GM12864 (cell line): ENCODE measurements around the gene TXNDC11.
"Not testable (repeated sequence)": the region's sequence is repeated elsewhere in the genome, so short reads cannot be mapped to it uniquely, and the experiment has no call there.

Experiments
- DNase-seq: peaks from one replicate; pipeline ENCODE4 v3.0.0-alpha.2; 2011; ENCODE audit warnings: low read depth
- H3K4me3 ChIP-seq: 2 replicates; pipeline ENCODE4 v1.5.1; 2011; ENCODE audit warnings: mild to moderate bottlenecking, low read depth, low read length, control low read depth
- TF ChIP-seq, protein P1 (sequence below): IDR thresholded peaks from 2 replicates; pipeline ENCODE4 v1.5.1; 2011; ENCODE audit warnings: low read depth, mild to moderate bottlenecking, moderate library complexity, low read length, control low read depth, inconsistent platforms; ENCODE audit errors: missing control alignments

TXNDC11 gene, protein sequence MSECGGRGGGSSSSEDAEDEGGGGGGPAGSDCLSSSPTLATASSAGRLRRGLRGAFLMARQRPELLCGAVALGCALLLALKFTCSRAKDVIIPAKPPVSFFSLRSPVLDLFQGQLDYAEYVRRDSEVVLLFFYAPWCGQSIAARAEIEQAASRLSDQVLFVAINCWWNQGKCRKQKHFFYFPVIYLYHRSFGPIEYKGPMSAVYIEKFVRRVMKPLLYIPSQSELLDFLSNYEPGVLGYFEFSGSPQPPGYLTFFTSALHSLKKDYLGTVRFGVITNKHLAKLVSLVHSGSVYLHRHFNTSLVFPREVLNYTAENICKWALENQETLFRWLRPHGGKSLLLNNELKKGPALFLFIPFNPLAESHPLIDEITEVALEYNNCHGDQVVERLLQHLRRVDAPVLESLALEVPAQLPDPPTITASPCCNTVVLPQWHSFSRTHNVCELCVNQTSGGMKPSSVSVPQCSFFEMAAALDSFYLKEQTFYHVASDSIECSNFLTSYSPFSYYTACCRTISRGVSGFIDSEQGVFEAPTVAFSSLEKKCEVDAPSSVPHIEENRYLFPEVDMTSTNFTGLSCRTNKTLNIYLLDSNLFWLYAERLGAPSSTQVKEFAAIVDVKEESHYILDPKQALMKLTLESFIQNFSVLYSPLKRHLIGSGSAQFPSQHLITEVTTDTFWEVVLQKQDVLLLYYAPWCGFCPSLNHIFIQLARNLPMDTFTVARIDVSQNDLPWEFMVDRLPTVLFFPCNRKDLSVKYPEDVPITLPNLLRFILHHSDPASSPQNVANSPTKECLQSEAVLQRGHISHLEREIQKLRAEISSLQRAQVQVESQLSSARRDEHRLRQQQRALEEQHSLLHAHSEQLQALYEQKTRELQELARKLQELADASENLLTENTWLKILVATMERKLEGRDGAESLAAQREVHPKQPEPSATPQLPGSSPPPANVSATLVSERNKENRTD

DNA sequence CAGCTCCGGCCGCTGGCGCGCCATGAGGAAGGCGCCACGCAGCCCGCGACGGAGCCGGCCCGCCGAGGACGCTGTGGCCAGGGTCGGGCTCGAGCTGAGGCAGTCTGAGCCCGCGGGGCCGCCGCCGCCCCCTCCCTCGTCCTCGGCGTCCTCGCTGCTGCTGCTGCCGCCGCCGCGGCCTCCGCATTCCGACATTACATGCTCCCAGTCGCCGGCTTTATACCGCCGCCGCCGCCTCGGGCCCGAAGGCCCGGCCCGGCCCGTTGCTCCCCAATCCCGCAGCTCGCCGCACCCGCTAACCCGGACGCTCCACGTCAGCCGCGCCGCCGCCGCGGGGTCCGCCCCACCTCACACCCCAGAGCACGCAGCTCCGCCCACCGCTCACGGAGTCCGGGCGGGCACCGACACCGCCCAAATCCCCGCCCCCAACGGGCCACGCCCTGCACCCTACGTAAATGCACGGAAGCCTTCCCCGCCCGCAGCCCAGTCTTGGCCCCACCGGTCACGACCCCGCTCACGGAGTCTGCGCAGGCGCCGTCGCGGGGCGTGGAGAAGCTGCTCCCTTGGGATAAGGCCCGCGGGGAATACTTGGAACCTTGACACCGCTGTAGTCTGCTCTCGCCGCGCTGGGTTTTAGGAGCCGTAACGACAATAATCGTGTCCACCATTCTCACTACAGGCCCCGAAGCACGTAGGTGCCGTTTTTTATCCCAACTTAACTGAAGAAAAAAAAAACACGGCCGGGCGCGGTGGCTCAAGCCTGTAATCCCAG, at the start of gene TXNDC11:
TSS of gene TXNDC11 (minus strand) at position 322 of the 772 bp plus-strand sequence. CDS start at position 195, 127 bp downstream.
- H3K4me3 ChIP-seq = peak within 1 kb of the TSS; percentile 98
- DNase-seq = peak; percentile 94
- TF ChIP-seq, protein P1, sequence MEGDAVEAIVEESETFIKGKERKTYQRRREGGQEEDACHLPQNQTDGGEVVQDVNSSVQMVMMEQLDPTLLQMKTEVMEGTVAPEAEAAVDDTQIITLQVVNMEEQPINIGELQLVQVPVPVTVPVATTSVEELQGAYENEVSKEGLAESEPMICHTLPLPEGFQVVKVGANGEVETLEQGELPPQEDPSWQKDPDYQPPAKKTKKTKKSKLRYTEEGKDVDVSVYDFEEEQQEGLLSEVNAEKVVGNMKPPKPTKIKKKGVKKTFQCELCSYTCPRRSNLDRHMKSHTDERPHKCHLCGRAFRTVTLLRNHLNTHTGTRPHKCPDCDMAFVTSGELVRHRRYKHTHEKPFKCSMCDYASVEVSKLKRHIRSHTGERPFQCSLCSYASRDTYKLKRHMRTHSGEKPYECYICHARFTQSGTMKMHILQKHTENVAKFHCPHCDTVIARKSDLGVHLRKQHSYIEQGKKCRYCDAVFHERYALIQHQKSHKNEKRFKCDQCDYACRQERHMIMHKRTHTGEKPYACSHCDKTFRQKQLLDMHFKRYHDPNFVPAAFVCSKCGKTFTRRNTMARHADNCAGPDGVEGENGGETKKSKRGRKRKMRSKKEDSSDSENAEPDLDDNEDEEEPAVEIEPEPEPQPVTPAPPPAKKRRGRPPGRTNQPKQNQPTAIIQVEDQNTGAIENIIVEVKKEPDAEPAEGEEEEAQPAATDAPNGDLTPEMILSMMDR = no peak

DNA sequence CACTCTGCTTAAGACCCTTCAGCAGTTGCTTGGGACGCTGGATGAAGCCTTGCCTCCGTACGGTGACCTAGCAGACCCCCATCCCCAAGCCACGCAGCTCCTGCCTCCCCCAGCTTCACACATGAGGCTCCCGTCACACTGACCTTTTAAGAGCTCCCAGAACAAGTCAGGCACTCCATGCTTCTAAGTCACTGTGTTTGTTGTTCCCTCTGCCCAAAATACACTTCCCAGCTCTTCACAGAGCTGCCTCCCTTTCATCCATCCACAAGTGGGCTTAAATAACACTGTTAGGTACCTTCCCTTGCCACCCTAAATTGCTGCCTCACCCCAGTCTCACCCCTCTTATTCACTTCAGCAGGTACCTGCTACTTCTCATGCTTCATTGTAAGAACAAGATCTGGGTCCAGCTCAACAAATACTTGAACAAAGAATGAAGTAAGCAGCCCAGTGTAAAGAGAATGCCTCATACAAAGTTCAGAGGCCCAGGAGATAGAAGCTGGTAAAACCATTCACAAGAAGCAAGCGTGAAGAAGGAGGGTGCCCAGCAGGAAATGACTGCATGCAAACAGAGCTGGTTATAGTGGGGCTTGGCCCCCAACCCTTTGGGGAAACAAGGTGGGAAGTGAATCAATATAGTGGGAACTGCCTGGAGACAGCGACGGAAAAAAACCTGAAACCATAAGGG, 48.6 kb upstream of the TXNDC11 start:
- H3K4me3 ChIP-seq = no peak overlapping the region
- TF ChIP-seq, protein P1 = no peak
- no peak for DNase-seq

DNA sequence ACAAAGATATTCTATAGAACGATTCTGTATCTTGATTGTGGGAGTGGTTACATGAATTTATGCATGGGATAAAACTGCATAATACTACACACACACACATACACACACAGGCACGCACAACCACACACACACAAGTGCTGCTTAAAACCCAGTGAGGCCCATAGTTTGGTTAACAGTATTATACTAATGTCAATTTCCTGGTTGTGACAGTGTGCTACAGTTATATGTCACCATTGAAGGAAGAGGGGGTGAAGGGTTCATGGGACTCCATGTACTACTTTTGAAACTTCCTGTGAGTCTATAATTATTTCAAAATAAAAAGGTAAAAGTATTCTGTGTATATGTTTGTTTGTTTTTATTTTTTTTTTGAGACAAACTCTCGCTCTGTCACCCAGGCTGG, 46.3 kb upstream of the TXNDC11 start:
- no peak for DNase-seq
- TF ChIP-seq, protein P1 = no peak
- H3K4me3 ChIP-seq = no peak overlapping the region

DNA sequence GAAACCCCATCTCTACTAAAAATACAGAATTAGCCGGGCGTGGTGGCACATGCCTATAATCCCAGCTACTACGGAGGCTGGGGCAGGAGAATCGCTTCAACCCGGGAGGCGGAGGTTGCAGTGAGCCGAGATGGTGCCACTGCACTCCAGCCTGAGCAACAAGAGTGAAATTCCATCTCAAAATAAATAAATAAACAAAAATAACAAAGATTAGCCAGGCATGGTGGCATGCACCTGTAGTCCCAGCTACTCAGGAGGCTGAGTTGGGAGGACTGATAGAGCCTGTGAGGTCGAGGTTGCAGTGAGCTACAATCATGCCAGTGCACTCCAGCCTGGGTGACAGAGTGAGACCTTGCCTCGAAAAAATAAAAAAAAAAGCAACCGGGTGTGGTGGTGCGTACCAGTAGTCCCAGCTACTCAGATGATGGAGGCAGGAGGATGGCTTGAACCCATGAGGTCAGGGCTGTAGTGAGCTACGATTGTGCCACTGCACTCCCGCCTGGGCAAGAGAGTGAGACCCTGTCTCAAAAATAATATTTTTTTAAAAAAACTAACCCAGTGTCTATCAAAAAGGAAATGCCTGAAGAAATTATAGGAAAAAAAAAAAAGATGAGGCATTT, 42.4 kb upstream of the TXNDC11 start:
- H3K4me3 ChIP-seq, DNase-seq: not testable (repeated sequence)

DNA sequence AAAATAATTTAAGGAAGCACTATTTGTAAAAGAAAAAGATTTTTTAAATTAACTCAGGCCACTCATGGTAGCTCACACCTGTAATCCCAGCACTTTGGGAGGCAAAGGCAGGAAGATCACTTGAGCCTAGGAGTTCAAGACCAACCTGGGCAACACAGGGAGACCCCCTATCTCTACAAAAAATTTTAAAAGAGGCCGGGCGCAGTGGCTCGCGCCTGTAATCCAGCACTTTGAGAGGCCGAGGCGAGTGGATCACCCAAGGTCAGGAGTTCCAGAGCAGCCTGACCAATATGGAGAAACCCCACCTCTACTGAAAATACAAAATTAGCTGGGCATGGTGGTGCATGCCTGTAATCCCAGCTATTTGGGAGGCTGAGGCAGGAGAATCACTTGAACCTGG, 41.7 kb upstream of the TXNDC11 start:
- H3K4me3 ChIP-seq, DNase-seq: not testable (repeated sequence)

DNA sequence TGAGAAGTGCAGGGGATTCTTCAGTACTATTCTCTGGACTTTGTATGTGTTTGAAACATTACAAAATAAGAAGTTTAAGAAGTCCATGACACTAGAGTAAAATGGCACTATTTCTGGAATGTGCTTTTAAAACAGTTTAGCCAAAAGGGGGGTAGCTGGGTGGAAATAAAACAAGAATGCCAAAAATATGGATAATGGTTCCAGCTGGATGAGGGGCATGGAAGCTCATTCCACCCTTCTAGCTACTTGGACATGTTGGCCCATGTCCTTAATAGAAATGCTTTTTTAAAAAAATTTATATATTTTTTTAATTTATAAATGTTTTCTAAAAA, 41.3 kb upstream of the TXNDC11 start:
- H3K4me3 ChIP-seq = peak overlapping the region; percentile 30; the same call in 1 of the 2 replicates
- TF ChIP-seq, protein P1 = no peak
- DNase-seq = no peak
